IPS-18a (cell line): ENCODE results near the gene TIMMDC1.
"Not testable (repeated sequence)": the region's sequence is repeated elsewhere in the genome, so short reads cannot be mapped to it uniquely, and the experiment has no call there.

Experiments used
- H3K27ac ChIP-seq: one replicate; pipeline ENCODE4 v1.5.1; 2013; ENCODE audit warnings: low read length
- H3K27me3 ChIP-seq: one replicate; pipeline ENCODE4 v1.6.1; 2013; ENCODE audit warnings: mild to moderate bottlenecking, low read length; ENCODE audit not compliant: control insufficient read depth, insufficient read depth
- H3K36me3 ChIP-seq: one replicate; pipeline ENCODE4 v1.6.1; 2013; ENCODE audit warnings: low read depth, low read length; ENCODE audit not compliant: control insufficient read depth
- H3K4me1 ChIP-seq: one replicate; pipeline ENCODE4 v1.6.1; 2013; ENCODE audit warnings: low read depth, low read length; ENCODE audit not compliant: control insufficient read depth
- H3K4me3 ChIP-seq: one replicate; pipeline ENCODE4 v1.5.1; 2013; ENCODE audit warnings: low read length
- H3K9ac ChIP-seq: one replicate; pipeline ENCODE4 v1.6.1; 2013; ENCODE audit warnings: mild to moderate bottlenecking, low read length, moderate library complexity
- H3K9me3 ChIP-seq: one replicate; pipeline ENCODE4 v1.6.1; 2013; ENCODE audit warnings: low read depth, low read length; ENCODE audit not compliant: control insufficient read depth

Gene TIMMDC1

DNA sequence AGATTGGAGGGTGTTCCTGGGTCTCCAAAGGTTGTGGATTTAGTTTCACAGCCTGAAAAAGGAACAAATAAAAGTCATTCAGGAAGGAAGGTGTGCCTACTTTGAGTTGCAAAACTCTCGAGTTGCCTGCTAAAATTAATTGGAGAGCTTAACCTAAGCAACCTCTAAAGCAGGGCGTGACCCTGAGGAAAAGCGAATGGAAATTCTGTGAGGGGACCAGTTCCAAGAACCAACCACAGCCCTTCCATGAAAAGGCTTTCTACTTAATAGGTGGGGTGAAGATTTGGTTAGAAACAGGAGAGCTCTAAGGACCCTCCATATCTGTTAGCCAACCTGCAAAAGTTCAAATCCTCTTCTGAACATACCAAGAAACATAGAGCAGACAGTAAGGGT, 59.5 kb downstream of the TIMMDC1 start:
- no peaks in the 10 kb centered on the region for H3K36me3 ChIP-seq
- no peak overlapping the region for H3K9ac ChIP-seq
- no peaks in the 10 kb centered on the region for H3K27me3 ChIP-seq
- no peaks in the 10 kb centered on the region for H3K4me1 ChIP-seq
- no peak overlapping the region for H3K27ac ChIP-seq
- H3K9me3 ChIP-seq: no peaks in the 10 kb centered on the region
- H3K4me3 ChIP-seq: no peak overlapping the region

DNA sequence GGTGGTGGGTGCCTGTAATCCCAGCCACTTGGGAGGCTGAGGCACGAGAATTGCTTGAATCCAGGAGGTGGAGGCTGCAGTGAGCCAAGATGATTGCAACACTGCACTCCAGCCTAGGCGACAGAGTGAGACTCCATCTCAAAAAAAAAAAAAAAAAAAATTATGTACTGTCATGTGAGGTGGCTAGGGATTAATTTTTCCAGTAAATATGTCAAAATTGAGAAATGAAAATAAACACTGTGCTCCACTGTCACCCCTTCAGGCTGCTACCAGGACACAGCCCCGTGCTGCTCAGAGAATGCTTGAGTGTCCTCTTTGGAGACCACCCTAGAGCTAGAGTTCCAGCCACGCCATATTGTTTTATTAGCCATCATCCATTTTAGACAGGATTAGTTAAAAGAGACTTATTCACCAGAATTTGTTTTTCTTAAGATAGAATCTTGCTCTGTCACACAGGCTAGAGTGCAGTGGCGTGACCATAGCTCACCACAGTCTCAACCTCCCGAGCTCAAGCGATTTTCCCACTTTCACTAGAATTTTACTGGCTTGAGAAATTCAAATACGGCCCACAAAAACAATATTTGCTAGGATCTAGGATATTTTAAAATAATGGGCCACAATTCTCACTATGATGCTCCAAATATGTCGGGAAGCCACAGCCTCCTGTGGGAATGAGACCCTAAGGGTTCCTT, 60.4 kb downstream of the TIMMDC1 start:
- Histone ChIP-seq H3K9me3 (no peaks in the 10 kb centered on the region), H3K9ac (no peak overlapping the region), H3K36me3 (no peaks in the 10 kb centered on the region), H3K27me3 (no peaks in the 10 kb centered on the region), H3K4me1 (no peaks in the 10 kb centered on the region), H3K27ac (no peak overlapping the region), H3K4me3 (no peak overlapping the region)

DNA sequence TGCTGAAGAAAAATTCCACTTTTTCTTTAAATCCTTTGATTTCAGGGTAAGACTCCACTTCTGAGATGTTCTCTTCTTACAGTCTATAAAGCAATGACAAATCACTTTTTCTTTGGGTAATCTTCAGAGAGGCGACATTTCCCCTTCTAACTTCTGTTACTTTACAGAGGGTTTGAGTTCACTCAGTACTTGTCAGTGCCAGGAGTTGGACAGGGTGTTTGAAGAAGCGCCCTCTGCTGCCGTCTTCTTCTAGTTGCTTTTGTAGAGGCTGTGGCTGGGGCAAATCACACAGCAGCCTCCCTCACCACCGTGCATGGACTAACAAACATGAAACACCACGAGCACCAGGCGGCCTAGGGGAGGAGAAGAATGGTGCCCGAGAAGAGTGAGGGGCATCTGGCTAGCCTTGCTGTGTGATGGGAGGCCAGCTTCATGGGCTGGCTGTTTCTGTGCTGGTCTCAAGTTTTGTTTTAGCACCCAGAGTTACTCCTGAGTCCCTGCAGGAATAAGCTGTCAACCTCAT, 61.2 kb downstream of the TIMMDC1 start, which contains the start of gene CD80:
Gene CD80 (minus strand): TSS at position 174 of the 523 bp plus-strand sequence. CDS start 1,886 bp downstream, outside the sequence.
- no peaks in the 10 kb centered on the region for H3K4me1 ChIP-seq
- no peaks in the 10 kb centered on the region for H3K9me3 ChIP-seq
- no peak within 1 kb of the TSS for H3K9ac ChIP-seq
- no peak within 1 kb of the TSS for H3K4me3 ChIP-seq
- H3K27me3 ChIP-seq: no peaks in the 10 kb centered on the region
- H3K36me3 ChIP-seq: no peaks in the 10 kb centered on the region
- no peak within 1 kb of the TSS for H3K27ac ChIP-seq

DNA sequence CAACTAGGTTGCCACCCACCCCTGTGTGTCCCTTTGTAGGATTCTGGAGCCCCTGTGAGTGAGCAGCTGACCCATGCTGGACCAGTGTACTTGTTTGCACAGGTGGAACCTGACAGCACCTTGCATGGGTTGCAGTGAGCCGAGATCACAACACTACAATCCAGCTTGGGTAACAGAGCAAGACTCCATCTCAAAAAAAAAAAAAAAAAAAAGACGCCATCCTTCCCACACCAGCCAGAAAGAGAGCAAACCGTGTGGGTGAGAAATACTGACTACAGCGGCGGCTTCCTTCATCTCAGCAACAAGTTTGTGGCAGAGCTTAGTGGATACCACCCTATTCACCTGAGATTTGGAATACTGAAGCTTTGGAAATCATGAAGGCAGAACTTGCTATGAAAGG, 61.8 kb downstream of the TIMMDC1 start:
- Histone ChIP-seq H3K27ac (no peak overlapping the region), H3K4me1 (no peaks in the 10 kb centered on the region), H3K36me3 (no peaks in the 10 kb centered on the region), H3K9me3 (no peaks in the 10 kb centered on the region), H3K4me3 (no peak overlapping the region), H3K9ac (no peak overlapping the region), H3K27me3 (no peaks in the 10 kb centered on the region)

DNA sequence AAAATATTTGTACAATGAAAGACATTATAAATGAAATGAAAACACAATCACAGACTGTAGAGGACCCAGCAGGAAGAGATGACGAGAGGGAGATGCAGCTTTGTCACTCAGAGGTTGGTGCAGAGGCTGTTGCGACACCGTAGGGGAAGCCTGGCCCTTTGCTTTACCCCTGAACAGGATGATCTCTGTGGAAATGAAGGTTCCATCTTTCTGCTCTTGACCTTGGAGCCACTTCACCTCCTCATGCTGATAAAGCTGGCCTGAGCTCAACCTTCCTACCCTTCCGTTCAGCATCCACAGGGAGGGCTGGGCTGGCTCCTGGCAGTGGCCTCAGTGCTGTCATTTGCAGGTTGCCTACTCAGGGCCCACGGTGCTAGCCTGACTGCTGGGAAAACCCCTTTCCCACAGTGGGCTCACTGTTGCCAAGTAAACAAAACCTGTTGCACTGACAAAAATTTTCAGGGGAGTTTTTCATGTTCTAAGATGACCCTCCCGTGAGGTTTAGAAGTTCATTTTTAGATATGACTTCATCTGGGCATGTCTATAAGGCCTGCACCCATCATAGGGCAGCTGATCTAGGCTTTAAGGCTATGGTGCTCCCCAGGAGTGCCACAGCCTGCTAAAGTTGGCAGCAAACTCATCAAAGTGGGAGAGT, 64.1 kb downstream of the TIMMDC1 start:
- Histone ChIP-seq H3K4me3 (no peak overlapping the region), H3K9ac (no peak overlapping the region), H3K36me3 (no peaks in the 10 kb centered on the region), H3K27me3 (no peaks in the 10 kb centered on the region), H3K4me1 (no peaks in the 10 kb centered on the region), H3K27ac (no peak overlapping the region), H3K9me3 (no peaks in the 10 kb centered on the region)

DNA sequence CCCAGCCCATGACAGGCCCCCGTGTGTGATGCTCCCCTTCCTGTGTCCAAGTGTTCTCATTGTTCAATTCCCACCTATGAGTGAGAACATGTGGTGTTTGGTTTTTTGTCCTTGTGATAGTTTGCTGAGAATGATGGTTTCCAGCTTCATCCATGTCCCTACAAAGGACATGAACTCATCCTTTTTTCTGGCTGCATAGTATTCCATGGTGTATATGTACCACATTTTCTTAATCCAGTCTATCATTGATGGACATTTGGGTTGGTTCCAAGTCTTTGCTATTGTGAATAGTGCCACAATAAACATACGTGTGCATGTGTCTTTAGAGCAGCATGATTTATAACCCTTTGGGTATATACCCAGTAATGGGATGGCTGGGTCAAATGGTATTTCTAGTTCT, 65.0 kb downstream of the TIMMDC1 start:
- H3K27me3 ChIP-seq, H3K9me3 ChIP-seq, H3K27ac ChIP-seq, H3K4me1 ChIP-seq, H3K36me3 ChIP-seq, H3K9ac ChIP-seq, H3K4me3 ChIP-seq: not testable (repeated sequence)

DNA sequence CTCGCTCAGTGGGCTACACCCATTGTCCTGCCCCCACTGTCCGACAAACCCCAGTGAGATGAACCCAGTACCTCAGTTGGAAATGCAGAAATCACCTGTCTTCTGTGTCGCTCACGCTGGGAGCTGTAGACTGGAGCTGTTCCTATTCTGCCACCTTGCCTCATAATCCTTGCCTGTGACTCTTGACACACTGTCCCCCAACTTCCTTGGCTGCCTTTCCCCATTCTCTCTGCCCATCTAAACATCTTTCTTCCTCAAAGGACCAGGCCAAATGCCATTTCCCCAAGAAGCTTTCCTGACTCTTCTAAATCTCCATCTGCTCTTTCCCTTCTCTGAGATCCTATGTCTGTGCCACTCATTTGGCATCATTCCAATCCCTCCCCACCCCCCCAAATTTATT, 70.8 kb downstream of the TIMMDC1 start:
- H3K4me1 ChIP-seq: no peaks in the 10 kb centered on the region
- H3K36me3 ChIP-seq: no peaks in the 10 kb centered on the region
- H3K27me3 ChIP-seq: no peaks in the 10 kb centered on the region
- H3K4me3 ChIP-seq: no peak overlapping the region
- H3K27ac ChIP-seq: no peak overlapping the region
- H3K9me3 ChIP-seq: no peaks in the 10 kb centered on the region
- H3K9ac ChIP-seq: no peak overlapping the region

DNA sequence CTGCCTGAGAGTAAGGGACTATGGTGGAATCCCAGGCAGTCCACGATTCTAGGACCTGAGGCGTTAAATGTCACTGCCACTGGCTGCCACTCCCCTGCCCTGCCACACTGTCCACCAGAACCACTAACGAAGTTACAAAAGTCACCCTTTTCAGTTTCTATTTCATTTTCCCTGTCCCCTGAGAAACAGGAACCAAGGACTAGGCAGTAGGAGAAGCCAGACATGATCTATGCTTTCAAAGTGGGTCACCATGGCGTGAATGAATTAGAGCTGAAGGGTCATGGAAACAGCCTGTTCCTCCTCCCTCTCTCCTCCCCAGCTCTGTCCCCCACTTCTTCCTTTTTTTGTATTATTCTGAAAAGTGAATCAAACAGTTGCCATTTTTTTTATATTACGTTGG, 71.9 kb downstream of the TIMMDC1 start:
- no peak overlapping the region for H3K27ac ChIP-seq

DNA sequence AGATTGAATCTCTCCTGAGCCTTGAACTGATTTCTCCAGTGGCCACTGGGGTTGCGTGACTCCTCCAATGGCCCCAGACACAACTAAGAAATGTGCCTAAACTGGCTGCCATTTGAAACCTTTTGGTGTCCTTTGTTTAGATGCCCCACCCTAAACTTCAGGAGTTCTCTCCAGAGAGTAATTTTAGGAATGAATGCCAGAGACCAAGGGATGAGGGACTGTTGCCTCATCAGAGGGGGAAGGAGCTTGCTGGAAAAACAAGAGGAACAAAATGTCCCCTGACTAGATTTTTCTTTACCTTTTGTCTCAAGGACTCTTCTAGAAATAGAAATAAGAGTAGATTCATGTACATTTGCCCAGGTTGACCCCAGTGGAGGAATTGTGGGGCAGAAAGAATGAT, 72.9 kb downstream of the TIMMDC1 start:
- no peaks in the 10 kb centered on the region for H3K36me3 ChIP-seq
- H3K4me3 ChIP-seq: no peak overlapping the region
- H3K9me3 ChIP-seq: no peaks in the 10 kb centered on the region
- H3K27me3 ChIP-seq: no peaks in the 10 kb centered on the region
- H3K4me1 ChIP-seq: no peaks in the 10 kb centered on the region
- H3K9ac ChIP-seq: no peak overlapping the region
- H3K27ac ChIP-seq: no peak overlapping the region

More for the DNA sequence above, 71.9 kb downstream of the TIMMDC1 start:
- no peaks in the 10 kb centered on the region for H3K27me3 ChIP-seq
- H3K9me3 ChIP-seq: no peaks in the 10 kb centered on the region
- H3K9ac ChIP-seq: no peak overlapping the region
- H3K4me1 ChIP-seq: no peaks in the 10 kb centered on the region
- no peaks in the 10 kb centered on the region for H3K36me3 ChIP-seq
- H3K4me3 ChIP-seq: no peak overlapping the region

DNA sequence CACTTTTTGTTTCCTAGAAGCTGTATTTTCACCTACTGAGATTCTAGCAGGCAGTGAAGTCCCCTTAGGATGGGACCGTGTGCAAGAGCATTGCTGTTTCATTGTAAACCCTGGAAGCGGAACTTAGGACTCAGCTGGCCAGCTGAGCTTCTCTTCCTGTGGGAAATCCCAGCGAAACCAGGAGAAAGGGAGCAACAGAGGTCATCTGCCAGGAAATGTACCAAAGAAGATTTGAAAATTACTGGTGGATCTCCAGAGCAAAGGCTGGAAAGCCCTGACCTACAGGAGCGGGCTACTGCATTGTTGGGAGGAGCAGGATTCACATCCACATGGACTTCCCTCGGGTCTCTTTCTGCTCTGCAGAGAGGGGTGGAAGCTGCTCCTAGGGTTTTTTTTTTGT, 73.3 kb downstream of the TIMMDC1 start:
- no peaks in the 10 kb centered on the region for H3K9me3 ChIP-seq
- no peak overlapping the region for H3K27ac ChIP-seq
- H3K9ac ChIP-seq: no peak overlapping the region
- H3K36me3 ChIP-seq: no peaks in the 10 kb centered on the region
- H3K27me3 ChIP-seq: no peaks in the 10 kb centered on the region
- H3K4me3 ChIP-seq: no peak overlapping the region
- no peaks in the 10 kb centered on the region for H3K4me1 ChIP-seq
